ENCODE results near the gene TARS2.
A peak's percentile ranks its signal among the peaks of the same experiment; 100 is the strongest.

The TARS2 gene, protein sequence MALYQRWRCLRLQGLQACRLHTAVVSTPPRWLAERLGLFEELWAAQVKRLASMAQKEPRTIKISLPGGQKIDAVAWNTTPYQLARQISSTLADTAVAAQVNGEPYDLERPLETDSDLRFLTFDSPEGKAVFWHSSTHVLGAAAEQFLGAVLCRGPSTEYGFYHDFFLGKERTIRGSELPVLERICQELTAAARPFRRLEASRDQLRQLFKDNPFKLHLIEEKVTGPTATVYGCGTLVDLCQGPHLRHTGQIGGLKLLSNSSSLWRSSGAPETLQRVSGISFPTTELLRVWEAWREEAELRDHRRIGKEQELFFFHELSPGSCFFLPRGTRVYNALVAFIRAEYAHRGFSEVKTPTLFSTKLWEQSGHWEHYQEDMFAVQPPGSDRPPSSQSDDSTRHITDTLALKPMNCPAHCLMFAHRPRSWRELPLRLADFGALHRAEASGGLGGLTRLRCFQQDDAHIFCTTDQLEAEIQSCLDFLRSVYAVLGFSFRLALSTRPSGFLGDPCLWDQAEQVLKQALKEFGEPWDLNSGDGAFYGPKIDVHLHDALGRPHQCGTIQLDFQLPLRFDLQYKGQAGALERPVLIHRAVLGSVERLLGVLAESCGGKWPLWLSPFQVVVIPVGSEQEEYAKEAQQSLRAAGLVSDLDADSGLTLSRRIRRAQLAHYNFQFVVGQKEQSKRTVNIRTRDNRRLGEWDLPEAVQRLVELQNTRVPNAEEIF

DNA sequence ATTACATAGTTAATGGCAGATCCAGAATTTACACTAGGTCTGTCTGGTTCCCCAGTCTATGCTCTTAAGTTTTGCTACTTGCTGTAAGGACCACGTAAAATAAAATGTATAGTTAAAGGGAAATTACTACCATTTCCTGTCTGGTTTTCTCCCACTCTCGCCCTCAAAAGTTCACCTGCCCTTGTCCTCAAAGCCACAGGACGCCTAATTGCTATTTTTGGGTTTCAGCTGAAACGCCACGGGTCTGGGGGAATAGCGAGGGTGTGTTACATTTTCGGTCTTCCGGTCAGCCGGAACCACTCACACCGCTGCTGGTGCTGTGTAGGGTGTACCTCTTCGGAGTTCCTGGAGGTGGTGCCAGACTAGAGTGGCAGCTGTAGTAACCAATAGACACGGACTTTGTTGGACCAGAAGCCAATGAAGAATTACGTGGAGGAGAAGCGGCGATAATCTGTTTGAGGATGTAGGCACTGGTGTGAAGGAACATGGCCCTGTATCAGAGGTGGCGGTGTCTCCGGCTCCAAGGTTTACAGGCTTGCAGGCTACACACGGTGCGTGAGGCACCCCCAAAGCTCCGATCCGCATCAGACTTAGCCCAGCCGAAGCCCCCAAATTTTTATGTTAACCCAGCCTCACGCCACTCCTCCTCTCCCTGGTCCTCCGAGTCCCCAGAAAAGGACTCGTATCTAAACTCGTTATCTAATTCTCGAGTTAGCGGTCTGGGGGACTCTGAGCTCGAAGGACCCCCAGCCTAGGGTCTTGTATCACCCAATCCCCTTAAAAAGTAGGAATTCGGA, at the start of gene TARS2:
Gene TARS2, plus strand, starts transcription at position 454 of the 797 bp plus-strand sequence. Its CDS starts 32 bp downstream, at position 486.
- peak; percentile 87 for DNase-seq (ENCODE audit: low read depth in 2 of 2, low spot score in 1 of 2)

DNA sequence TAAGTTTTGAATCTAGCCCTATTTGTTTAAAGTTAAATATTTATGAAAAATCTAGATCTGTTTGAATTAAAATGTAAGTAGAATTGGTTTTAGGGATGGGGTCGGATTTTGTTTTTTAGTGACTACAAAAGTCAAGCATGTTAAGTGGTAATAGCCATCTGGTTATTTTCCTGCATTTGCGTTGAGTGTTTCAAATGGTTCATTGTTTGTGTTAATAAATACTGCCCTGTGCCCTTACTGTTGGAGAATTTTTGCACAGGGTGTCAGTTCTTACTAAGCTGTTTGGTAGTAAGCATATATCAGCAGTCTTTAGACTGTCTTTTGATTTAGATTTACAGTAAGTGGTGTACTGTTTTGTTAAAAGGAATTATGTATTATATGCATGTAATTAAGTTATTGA, 46.1 kb upstream of the TARS2 start:
- DNase-seq (ENCODE audit: low read depth in 2 of 2, low spot score in 1 of 2) = no peak

DNA sequence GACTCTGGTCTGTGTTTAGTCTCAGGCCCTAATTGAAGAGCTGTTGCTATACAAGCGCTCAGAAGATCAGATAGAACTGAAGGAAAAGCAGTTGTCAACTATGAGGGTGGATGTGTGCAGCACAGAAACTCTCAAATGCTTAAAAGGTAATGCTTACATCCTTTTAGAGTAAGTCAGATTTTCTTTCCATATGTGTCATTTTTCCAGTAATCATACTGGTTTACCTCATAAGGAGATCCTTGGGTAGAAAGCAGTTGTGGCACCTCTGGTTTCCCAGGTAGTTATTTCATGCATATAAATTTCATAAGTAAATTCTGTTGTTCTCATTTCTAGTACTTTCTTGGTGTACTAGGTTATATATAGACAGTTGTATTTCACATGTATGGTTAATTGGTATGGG, 43.0 kb upstream of the TARS2 start:
- DNase-seq (ENCODE audit: low read depth in 2 of 2, low spot score in 1 of 2) = no peak

DNA sequence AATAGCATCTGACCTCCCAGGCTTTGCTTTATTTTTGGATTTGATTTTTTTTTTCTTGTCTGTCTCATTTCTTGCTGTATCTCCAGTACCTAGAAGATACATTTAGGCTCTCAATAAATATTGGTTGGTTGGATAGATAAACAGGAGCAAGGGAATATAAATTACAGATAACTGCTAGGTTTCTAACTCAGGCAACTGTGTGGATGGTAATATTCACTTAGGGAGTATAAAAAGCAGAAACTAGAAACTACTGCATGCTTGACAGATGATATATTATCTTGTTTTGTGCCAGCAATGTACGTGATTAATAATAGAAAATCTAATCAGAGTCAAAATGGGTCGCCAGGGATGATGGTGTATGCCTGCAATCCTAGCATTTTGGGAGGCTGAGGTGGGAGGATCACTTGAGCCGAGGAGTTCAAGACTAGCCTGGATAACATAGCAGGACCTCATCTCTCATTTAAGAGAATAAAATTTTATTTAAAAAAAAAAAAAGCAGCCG, 31.0 kb upstream of the TARS2 start:
- DNase-seq (ENCODE audit: low read depth in 2 of 2, low spot score in 1 of 2) = no peak

DNA sequence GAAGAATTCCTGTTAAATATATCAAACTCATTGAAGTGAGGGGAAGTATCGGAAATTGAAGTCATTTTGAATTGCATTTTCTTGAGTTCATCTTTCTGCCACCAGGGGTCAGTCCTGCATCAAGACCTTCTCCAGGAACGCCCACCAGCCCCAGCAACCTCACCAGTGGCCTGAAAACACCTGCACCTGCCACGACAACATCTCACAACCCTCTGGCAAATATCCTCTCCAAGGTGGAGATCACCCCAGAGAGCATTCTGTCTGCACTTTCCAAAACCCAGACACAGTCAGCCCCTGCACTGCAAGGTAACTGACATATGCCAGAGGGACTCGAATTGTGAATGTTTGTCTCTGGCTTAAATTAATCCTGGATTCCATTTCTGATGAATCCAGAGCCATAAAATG, 22.8 kb upstream of the TARS2 start:
- peak; percentile 38 to 54 for DNase-seq (ENCODE audit: low read depth in 2 of 2, low spot score in 1 of 2)

DNA sequence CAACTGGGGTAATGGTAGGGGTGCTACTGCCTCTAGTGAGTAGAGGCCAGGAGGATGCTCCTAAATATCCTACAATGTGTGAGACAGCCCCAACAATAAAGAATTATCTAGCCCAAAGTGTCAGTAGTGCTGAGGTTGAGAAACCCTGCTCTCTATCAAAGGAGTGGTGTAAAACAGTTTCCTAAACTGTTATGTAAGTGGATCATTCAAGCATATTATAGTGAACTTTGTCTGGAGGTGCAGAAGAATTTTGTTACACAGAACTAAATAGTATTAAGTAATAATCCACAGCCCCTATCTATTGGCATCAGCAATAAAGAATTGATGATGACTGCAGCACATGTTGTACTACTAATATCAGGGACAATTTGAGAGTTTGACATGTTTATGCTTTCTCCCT, 20.3 kb upstream of the TARS2 start:
- no peak for DNase-seq (ENCODE audit: low read depth in 2 of 2, low spot score in 1 of 2)

DNA sequence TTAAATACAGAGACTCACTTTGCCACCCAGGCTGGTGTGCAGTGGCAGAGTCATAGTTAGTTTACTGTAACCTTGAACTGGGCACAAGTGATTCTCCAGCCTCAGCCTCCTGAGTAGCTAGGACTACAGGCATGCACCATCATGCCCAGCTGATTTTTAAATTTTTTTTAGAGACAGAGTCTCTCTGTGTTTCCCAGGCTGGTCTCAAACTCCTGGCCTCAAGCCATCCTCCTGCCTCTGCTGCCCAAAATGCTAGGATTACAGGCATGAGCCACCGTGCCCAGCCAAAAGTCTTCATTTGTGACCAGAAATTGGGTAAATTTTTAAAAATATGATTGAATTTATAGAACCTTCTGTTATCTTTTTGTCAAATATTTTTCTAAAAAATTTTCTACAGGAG, 17.9 kb upstream of the TARS2 start:
- DNase-seq (ENCODE audit: low read depth in 2 of 2, low spot score in 1 of 2) = no peak

DNA sequence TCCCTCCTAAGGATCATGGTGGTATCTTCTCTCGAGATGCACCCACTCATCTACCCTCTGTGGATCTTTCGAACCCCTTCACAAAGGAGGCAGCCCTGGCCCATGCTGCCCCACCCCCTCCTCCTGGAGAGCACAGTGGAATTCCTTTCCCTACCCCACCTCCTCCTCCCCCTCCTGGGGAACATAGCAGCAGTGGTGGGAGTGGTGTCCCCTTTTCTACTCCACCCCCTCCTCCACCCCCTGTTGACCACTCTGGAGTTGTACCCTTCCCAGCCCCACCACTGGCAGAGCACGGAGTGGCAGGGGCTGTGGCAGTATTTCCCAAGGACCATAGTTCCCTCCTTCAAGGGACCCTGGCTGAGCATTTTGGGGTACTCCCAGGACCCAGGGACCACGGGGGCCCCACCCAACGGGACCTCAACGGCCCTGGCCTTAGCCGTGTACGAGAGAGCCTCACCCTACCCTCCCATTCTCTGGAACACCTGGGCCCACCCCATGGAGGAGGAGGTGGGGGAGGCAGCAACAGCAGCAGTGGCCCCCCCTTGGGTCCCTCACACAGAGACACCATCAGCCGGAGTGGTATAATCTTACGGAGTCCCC, 14.5 kb upstream of the TARS2 start:
- DNase-seq (ENCODE audit: low read depth in 2 of 2, low spot score in 1 of 2) = no peak

DNA sequence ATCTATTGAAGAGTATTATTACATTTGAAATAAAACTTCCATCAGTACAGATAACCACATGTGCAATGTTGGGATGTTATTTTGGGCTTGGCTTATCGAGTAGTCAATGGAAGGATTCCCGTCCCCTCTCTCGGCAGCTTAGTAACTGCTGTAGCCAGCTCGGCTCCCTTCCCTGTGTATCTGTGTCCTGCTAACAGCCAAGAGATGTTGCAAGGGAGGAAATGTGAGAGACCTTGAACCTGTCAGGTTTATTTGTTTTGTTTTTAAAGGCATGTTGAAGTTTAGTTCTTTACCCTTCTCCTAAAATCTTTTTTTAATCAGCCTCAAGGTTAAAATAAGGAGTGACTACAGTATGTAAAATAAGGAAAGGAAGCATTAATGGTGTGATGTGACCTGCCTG, 13.6 kb upstream of the TARS2 start:
- DNase-seq (ENCODE audit: low read depth in 2 of 2, low spot score in 1 of 2) = no peak

DNA sequence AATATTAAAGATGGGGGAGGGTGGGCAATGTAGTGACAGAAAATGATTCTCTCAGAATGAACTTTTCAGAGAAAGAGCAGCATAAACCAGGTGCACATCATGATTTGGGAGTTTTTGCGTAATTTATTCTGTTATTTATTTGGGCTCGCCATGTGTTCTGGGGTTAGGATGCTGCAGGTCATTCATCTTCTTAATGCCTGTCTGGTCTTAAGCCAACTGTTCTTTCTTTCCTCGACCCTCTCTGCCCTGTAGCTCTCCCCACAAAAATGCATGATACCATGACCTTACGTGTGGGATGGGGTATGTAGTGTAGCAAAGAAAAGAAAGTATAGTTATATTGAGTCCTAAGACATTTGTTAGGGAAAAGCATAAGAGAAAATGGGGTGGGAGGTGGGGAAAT, 12.3 kb upstream of the TARS2 start:
- DNase-seq (ENCODE audit: low read depth in 2 of 2, low spot score in 1 of 2) = no peak

DNA sequence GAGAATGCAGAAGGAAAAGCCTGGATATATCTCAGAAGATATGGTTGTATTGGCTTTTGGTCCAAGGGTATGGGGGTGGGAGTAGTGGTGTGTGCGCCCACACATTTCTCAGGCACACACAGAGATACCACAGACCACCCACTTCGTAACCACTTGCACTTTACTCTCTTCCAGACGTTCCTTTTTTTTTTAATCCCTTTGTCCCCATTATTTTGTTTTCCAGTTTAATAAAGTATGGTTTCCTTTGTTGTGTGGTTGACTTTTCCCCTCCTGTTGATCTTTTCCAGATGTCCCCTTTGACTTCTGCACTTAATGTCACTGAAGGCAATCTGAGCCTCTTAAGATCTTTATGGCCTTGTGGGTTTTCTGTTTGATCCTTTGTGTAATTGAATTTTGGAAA, 10.5 kb upstream of the TARS2 start:
- no peak for DNase-seq (ENCODE audit: low read depth in 2 of 2, low spot score in 1 of 2)

DNA sequence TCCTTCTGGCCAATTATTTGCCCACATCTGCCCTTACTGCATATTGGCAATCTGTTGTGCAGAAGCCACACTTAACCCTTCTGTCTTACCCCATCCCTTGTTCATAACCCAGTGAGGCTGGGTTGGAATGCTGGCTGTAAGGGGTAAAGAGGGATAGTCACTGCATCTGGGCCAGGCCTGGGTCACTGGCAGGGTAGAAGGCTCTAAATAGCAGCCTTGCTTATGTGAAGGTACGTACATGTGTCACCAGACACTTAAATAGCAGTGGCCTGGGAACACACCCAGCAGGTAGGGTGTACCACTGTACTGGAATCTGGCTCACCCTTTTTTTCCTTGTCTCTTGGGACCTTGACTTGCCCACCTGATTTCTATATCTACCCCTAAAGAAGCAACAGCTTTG, 9.9 kb upstream of the TARS2 start:
- no peak for DNase-seq (ENCODE audit: low read depth in 2 of 2, low spot score in 1 of 2)

DNA sequence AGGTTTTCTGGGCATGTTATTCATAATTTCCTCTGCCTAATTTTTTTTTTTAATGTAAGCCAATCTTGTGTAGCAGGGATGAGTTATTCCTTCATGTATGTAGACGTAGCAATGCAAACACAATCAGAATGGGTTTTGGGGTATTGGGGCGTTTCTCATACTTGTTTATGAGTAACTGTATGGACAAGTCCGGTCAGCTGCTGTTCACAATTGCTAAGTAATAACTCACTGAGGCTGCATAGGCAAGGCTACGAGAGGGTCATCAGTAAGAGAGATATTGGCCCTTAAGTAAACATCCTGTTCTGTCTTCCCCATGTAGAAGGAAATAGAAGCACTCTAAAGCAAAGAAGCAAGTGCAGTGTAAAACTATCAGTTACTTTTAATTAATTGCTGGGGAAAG, 9.5 kb upstream of the TARS2 start:
- no peak for DNase-seq (ENCODE audit: low read depth in 2 of 2, low spot score in 1 of 2)

DNA sequence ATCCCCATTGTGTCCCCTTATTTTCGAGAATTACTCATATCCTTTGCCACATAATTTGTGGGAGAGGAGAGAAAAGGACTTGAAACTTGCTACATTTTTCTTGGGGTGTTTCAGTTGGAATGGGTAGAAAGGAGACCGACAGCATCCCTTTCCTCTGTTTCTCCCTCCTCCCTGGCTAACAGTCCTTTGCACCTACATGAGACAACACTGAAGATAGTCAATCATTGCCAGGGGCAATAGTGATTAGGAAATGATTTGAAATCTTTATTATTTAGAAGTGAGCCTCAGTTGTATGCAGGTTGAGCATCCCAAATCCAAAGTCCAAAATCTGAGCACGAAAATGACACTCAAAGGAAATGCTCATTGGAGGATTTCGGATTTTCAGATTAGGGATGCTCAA, 7.8 kb upstream of the TARS2 start:
- no peak for DNase-seq (ENCODE audit: low read depth in 2 of 2, low spot score in 1 of 2)

DNA sequence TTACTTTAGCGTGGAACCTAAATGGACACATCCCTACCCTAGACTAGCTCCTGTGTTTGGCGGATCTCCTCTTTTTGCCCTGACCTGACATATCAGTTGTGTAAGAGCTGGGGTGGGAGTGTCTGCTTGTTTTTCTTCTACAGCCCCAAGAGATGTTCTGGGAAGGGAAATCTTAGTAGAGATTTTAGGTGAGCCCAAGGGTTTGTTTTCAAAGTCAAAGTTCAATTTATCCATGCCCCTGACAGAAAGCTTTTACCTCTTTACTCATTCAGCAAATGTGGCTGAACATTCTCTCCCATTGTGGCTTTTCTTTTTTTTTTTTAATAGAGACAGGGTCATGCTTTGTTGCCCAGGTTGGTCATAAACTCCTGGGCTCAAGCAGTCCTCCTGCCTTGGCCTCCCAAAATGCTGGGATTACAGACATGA, 7.3 kb upstream of the TARS2 start:
- no peak for DNase-seq (ENCODE audit: low read depth in 2 of 2, low spot score in 1 of 2)

DNA sequence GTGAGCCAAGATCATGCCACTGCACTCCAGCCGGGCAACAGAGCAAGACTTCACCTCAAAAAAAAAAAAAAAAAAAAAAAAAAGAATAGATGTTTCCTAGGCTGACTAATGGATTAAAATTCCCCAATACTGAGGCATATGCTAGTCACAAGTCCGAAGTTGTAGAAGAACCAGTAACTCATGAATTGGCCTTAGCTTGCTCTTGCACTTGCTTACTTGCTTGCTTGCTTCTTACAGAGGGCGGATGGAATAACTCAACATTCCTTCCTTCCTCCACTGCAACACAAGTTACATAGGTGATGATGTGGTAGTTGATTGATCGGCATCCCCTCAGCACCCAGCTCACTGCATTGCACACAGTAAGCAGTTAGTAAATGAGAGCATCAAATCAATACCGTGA, 2.8 kb upstream of the TARS2 start:
- no peak for DNase-seq (ENCODE audit: low read depth in 2 of 2, low spot score in 1 of 2)

DNA sequence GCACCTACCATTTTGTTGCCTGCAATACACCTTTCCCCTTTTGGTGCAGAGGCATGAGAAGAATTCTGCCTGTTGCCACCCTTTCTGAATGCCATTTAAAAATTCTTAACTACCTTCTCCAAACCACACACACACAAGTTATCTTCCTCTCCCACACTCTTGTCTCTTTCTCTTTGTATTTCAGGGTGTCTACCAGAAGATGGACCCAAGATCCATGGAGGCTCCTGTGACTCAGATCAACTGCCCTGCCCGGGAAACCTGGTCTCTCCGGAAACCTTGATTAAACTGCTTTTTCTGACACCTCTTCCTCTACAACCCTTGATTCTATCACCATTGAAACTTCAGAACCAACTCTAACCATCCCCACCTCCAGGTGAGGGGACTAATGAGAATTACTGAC, 2.4 kb upstream of the TARS2 start:
- DNase-seq (ENCODE audit: low read depth in 2 of 2, low spot score in 1 of 2) = no peak

DNA sequence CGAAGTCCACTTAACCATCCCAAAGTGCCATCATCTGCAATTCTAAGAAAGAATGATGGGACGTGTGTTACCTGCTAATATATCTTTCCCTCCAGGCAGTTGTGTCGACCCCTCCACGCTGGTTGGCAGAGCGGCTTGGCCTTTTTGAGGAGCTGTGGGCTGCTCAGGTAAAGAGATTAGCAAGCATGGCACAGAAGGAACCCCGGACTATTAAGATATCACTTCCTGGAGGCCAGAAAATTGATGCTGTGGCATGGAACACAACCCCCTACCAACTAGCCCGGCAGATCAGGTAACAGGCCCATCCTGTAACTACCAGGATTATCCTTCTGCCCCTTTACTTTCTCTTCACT, 520 bp downstream of the TARS2 start:
- no peak for DNase-seq (ENCODE audit: low read depth in 2 of 2, low spot score in 1 of 2)

DNA sequence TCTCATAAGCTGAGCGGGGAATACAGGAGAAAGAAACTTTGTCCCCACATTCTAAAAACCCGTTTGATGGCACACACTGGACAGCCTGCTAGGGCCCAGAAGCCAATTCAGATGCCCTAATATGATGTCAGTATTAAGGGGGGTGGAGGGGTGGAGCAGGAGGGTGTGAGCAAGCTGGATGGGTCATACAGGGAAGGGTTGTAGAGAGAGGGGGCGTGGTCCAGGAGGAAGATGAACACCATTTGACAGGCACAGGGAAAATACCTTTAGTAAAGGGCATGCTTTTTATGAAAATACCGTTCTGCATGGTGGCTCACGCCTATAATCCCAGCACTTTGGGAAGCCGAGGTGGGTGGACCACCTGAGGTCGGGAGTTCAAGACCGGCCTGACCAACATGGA, 6.0 kb downstream of the TARS2 start:
- DNase-seq (ENCODE audit: low read depth in 2 of 2, low spot score in 1 of 2) = no peak

DNA sequence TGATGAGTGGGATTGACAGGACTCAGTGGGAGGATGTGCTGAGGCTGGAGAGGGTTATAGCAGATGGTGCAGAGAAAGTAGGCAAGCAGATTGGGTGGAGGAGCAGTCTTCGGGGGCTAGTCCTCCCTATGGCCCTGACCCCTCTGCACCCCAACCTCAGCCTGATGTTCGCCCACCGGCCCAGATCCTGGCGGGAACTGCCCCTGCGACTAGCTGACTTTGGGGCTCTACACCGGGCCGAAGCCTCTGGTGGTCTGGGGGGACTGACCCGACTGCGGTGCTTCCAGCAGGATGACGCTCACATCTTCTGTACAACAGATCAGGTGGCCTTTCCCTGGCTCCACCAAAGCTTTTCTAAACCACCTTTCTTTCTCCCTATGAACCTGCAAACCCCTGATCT, 11.1 kb downstream of the TARS2 start:
- DNase-seq (ENCODE audit: low read depth in 2 of 2, low spot score in 1 of 2) = no peak

DNA sequence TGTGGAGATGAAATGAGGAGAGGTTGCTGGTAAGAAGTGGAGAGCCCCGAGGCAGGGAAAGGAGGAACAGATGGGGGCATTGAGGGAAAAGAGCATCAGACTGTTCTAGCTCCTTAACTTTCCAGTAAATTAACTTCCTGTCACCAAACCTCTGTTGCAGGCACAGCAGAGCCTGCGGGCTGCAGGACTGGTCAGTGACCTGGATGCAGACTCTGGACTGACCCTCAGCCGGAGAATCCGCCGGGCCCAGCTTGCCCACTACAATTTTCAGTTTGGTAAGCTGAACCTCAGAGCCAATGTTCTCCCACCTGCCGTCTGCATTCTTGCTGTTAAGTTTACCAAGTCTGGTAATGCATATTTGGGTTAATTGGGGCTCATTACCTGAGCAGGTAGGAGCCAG, 18.2 kb downstream of the TARS2 start:
- DNase-seq (ENCODE audit: low read depth in 2 of 2, low spot score in 1 of 2) = no peak
